B cell (primary cell): ENCODE data around the gene STX5. TPM values are rescaled to one million over a fixed set of nuclear protein-coding genes. Genes with fewer than 3 reads are reported as not detected.

Experiments
- ATAC-seq: fragments of 200-7000 bp; cut with Tn5 transposase; one replicate; pipeline ENCODE4 v1.10.0; 2021; ENCODE audit warnings: low read depth, mild to moderate bottlenecking, moderate number of reproducible peaks, moderate library complexity
- CTCF ChIA-PET: fragments of 350-600 bp; sonication (Branson Sonifier 250); formaldehyde crosslinking; loops from one replicate; lab custom pipeline; 2021; ENCODE audit warnings: antibody characterized with exemption, inconsistent platforms; lab: Charles Lee
- POLR2A ChIA-PET: fragments of 350-600 bp; sonication (Branson Sonifier 250); formaldehyde crosslinking; loops from one replicate; lab custom pipeline; 2021; ENCODE audit warnings: antibody characterized with exemption; lab: Charles Lee
- DNase-seq: peaks from one replicate; pipeline ENCODE4 v3.0.0; 2013
- H2AFZ ChIP-seq: 2 replicates; pipeline ENCODE4 v1.6.1; 2012; ENCODE audit warnings: mild to moderate bottlenecking, low read depth, low read length; ENCODE audit not compliant: insufficient read depth, poor library complexity, severe bottlenecking
- H3K27ac ChIP-seq, 2 donors: 1 replicate in 1 of 2; 2 replicates in 1 of 2; pipeline ENCODE4 v1.5.1; 2012 to 2013; ENCODE audit warnings: low read length in 2 of 2, mild to moderate bottlenecking in 2 of 2, moderate library complexity in 1 of 2
- H3K27me3 ChIP-seq, 4 experiments: fragments of 200-600 bp in 1 of 4; sonication (generic) in 1 of 4; replicated peaks in 1 of 4; 1 replicate in 2 of 4; 2 replicates in 2 of 4; pipeline versions ENCODE4 v1.6.1 to v1.7.0; 2013 to 2016; ENCODE audit warnings: low read length in 3 of 4, mild to moderate bottlenecking in 2 of 4, mixed read lengths in 1 of 4, moderate library complexity in 1 of 4; ENCODE audit not compliant: insufficient read depth in 4 of 4, control insufficient read depth in 3 of 4; ENCODE audit errors: control extremely low read depth in 1 of 4
- H3K36me3 ChIP-seq, 2 experiments: replicated peaks in 1 of 2; 1 replicate in 1 of 2; 2 replicates in 1 of 2; pipeline versions ENCODE4 v1.6.1 to v1.7.1; 2013; ENCODE audit warnings: low read length in 1 of 2; ENCODE audit not compliant: insufficient read depth in 2 of 2, control insufficient read depth in 1 of 2; ENCODE audit errors: control extremely low read depth in 1 of 2, extremely low read depth in 1 of 2
- H3K4me1 ChIP-seq, 2 donors: fragments of 200-600 bp in 1 of 2; sonication (generic) in 1 of 2; 1 replicate in 1 of 2; 2 replicates in 1 of 2; pipeline versions ENCODE4 v1.5.1 to v1.6.1; 2013 to 2017; ENCODE audit warnings: low read length in 2 of 2; ENCODE audit not compliant: control insufficient read depth in 2 of 2, insufficient read depth in 2 of 2
- H3K4me2 ChIP-seq: replicated peaks from 2 replicates; pipeline ENCODE3; 2012; ENCODE audit warnings: mild to moderate bottlenecking, low read depth, low read length; ENCODE audit not compliant: poor library complexity, severe bottlenecking
- H3K4me3 ChIP-seq, 5 experiments: fragments of 200-600 bp in 1 of 5; sonication (generic) in 1 of 5; 1 replicate in 3 of 5; 2 replicates in 2 of 5; pipeline versions ENCODE4 v1.5.1 to v1.7.0; 2011 to 2016; ENCODE audit warnings: low read length in 4 of 5, mild to moderate bottlenecking in 4 of 5, low read depth in 2 of 5, control low read depth in 1 of 5, moderate library complexity in 1 of 5; ENCODE audit not compliant: insufficient read depth in 1 of 5; ENCODE audit errors: control extremely low read depth in 1 of 5, extremely low read depth in 1 of 5
- H3K79me2 ChIP-seq: fragments of 200-600 bp; sonication (generic); one replicate; pipeline ENCODE4 v1.6.0; 2016; ENCODE audit warnings: low read length; ENCODE audit not compliant: control insufficient read depth, insufficient read depth
- H3K9ac ChIP-seq: fragments of 200-600 bp; sonication (generic); 2 replicates; pipeline ENCODE4 v1.6.1; 2017; ENCODE audit warnings: mild to moderate bottlenecking, low read length, moderate library complexity
- H3K9me3 ChIP-seq, 3 donors: one replicate each; pipeline versions ENCODE4 v1.6.1 to v1.7.1; 2013; ENCODE audit warnings: low read length in 2 of 3; ENCODE audit not compliant: control insufficient read depth in 2 of 3, insufficient read depth in 1 of 3; ENCODE audit errors: control extremely low read depth in 1 of 3
- H4K20me1 ChIP-seq: 2 replicates; pipeline ENCODE4 v1.6.0; 2012; ENCODE audit warnings: mild to moderate bottlenecking, low read length; ENCODE audit not compliant: insufficient read depth, control insufficient read depth, poor library complexity, severe bottlenecking
- H3K27ac Mint-ChIP-seq: one replicate; pipeline ENCODE4 v1.8.0; 2021; ENCODE audit warnings: mixed read lengths
- H3K27me3 Mint-ChIP-seq: one replicate; pipeline ENCODE4 v1.8.0; 2021; ENCODE audit warnings: mixed read lengths
- H3K4me1 Mint-ChIP-seq: one replicate; pipeline ENCODE4 v1.8.0; 2021; ENCODE audit warnings: mixed read lengths
- H3K4me3 Mint-ChIP-seq: one replicate; pipeline ENCODE4 v1.8.0; 2021; ENCODE audit warnings: mixed read lengths
- H3K9me3 Mint-ChIP-seq: one replicate; pipeline ENCODE4 v1.8.0; 2022; ENCODE audit warnings: mixed read lengths; ENCODE audit not compliant: insufficient read depth
- CTCF ChIP-seq: fragments of 200-600 bp; IDR thresholded peaks from one replicate; pipeline ENCODE4 v1.8.0; 2022; ENCODE audit warnings: antibody characterized with exemption, mild to moderate bottlenecking
- EZH2 ChIP-seq: IDR thresholded peaks from 2 replicates; pipeline ENCODE4 v1.6.1; 2012; ENCODE audit warnings: borderline replicate concordance, low read depth, mild to moderate bottlenecking, moderate library complexity, low read length; ENCODE audit not compliant: insufficient read depth, poor library complexity, severe bottlenecking
- WGBS: methylation state at CpG from one replicate; pipeline ENCODE4 v1.1.5; 2013; ENCODE audit warnings: missing lambda C conversion rate; ENCODE audit not compliant: insufficient coverage; 5-methylcytosine and 5-hydroxymethylcytosine counted together
- intact Hi-C: fragments of 100-400 bp; cut with micrococcal nuclease; formaldehyde crosslinking; loops from one replicate; pipeline ENCODE4 v1.10.0; 2022
- polyA plus RNA-seq: library from polyadenylated mRNA; depleted of rRNA; stranded (reverse); fragments of >200 nt; gene quantifications from 2 replicates; pipeline ENCODE4 v1.2.3, GENCODE V29; 2012
- total RNA-seq, 2 donors: library from RNA; stranded (reverse); fragments of 120-200 nt in 1 of 2; gene quantifications; 1 replicate in 1 of 2; 2 replicates in 1 of 2; pipeline versions ENCODE4 v1.2.3 to v1.2.4, GENCODE V29; 2013 to 2022

Gene STX5
- total and polyA plus RNA-seq, 2 donors (not counting 1 experiment from before 2014, with no cell fraction given): 41.0 to 99.1 TPM

- Histone ChIP-seq H3K27ac (no peak overlapping the region), H3K79me2 (peaks cover 72% of the 10 kb centered on the region), H3K9ac (no peak overlapping the region), H3K4me3 (no peak overlapping the region), H3K4me2 (no peak overlapping the region), H3K36me3 (peaks cover 22 to 88% of the 10 kb centered on the region in 2 experiments), H4K20me1 (peaks cover 9% of the 10 kb centered on the region), H3K27me3 (no peaks in the 10 kb centered on the region), H2AFZ (no peak overlapping the region), H3K9me3 (no peaks in the 10 kb centered on the region), H3K4me1 (peaks cover 8 to 11% of the 10 kb centered on the region in 2 donors)
- H3K27ac Mint-ChIP-seq: no peak overlapping the region
- CTCF ChIA-PET: no interaction called here
- intact Hi-C loops: no loop called here
- H3K4me3 Mint-ChIP-seq: no peak overlapping the region
- peaks cover 13% of the 10 kb centered on the region for H3K4me1 Mint-ChIP-seq
- H3K9me3 Mint-ChIP-seq: no peaks in the 10 kb centered on the region
- ATAC-seq: no peak
- WGBS: 95% methylated on average over 10 of the region's 10 CpGs
- H3K27me3 Mint-ChIP-seq: no peaks in the 10 kb centered on the region
- TF ChIP-seq CTCF: no peak
- TF ChIP-seq EZH2: no peak
- DNase-seq: no peak
- POLR2A ChIA-PET: no interaction called here
Observed at GRCh38 chr11:62799486-62799885, 32.4 kb downstream of the STX5 start.

- ATAC-seq: no peak
- POLR2A ChIA-PET: interaction anchor here (0.9 to 1.1 kb wide), 2 partner anchors 10 to 16 kb away, joined by 3 to 5 read pairs; no protein-coding TSS in a partner anchor
- Histone ChIP-seq H3K27ac (no peak overlapping the region), H3K4me3 (no peak overlapping the region), H3K4me2 (no peak overlapping the region), H3K27me3 (no peaks in the 10 kb centered on the region), H4K20me1 (peaks cover 5% of the 10 kb centered on the region), H3K4me1 (peaks cover 7 to 10% of the 10 kb centered on the region in 2 donors), H3K36me3 (peaks cover 17 to 87% of the 10 kb centered on the region in 2 experiments), H3K9ac (no peak overlapping the region), H3K79me2 (peaks cover 49% of the 10 kb centered on the region), H2AFZ (no peak overlapping the region), H3K9me3 (no peaks in the 10 kb centered on the region)
- H3K27ac Mint-ChIP-seq: no peak overlapping the region
- CTCF ChIA-PET: interaction anchor here (0.7 to 1.8 kb wide), 5 partner anchors 8 to 63 kb away, joined by 3 to 8 read pairs (median 4); no protein-coding TSS in a partner anchor
- no peaks in the 10 kb centered on the region for H3K27me3 Mint-ChIP-seq
- intact Hi-C loops: no loop called here
- no peaks in the 10 kb centered on the region for H3K9me3 Mint-ChIP-seq
- no peak for DNase-seq
- TF ChIP-seq CTCF (no peak), EZH2 (no peak)
- H3K4me3 Mint-ChIP-seq: no peak overlapping the region
- peaks cover 12% of the 10 kb centered on the region for H3K4me1 Mint-ChIP-seq
- 96% methylated on average over 5 of the region's 7 CpGs for WGBS
Observed at GRCh38 chr11:62796281-62796680, 35.6 kb downstream of the STX5 start.
